GM18868 (cell line): ENCODE data around the gene FAP.

Experiments
- ATAC-seq: cut with Tn5 transposase; IDR thresholded peaks from one replicate; pipeline ENCODE4 v1.9.1; 2021; ENCODE audit warnings: mild to moderate bottlenecking, moderate library complexity; ENCODE audit not compliant: unreplicated experiment

Gene FAP

GRCh38 chr2:162243294-162243693 is at the start of gene FAP:
Gene FAP (minus strand): TSS chr2:162243445. CDS start chr2:162243327, 118 bp downstream.
- no peak for ATAC-seq

GRCh38 chr2:162291748-162292147 is 48.5 kb upstream of the FAP start:
- ATAC-seq: no peak

- no peak for ATAC-seq
Observed at GRCh38 chr2:162282765-162283425, 39.6 kb upstream of the FAP start.

- ATAC-seq: no peak
Observed at GRCh38 chr2:162280654-162281053, 37.4 kb upstream of the FAP start.

- ATAC-seq: peak; percentile 58
Observed at GRCh38 chr2:162277381-162277780, 34.1 kb upstream of the FAP start.

- ATAC-seq: no peak
Observed at GRCh38 chr2:162267996-162268395, 24.8 kb upstream of the FAP start.

GRCh38 chr2:162267496-162267895 is 24.3 kb upstream of the FAP start:
- no peak for ATAC-seq

- no peak for ATAC-seq
Observed at GRCh38 chr2:162266460-162266760, 23.2 kb upstream of the FAP start.

GRCh38 chr2:162265666-162266459 is 22.6 kb upstream of the FAP start:
- no peak for ATAC-seq

- peak; percentile 61 for ATAC-seq
Observed at GRCh38 chr2:162261032-162261945, 18.0 kb upstream of the FAP start.

- no peak for ATAC-seq
Observed at GRCh38 chr2:162258686-162259085, 15.4 kb upstream of the FAP start.

GRCh38 chr2:162258169-162258568 is 14.9 kb upstream of the FAP start:
- ATAC-seq: no peak

GRCh38 chr2:162257425-162257824 is 14.2 kb upstream of the FAP start:
- ATAC-seq: no peak

- ATAC-seq: no peak
Observed at GRCh38 chr2:162256591-162256991, 13.3 kb upstream of the FAP start.

- ATAC-seq: no peak
Observed at GRCh38 chr2:162254236-162254871, 11.1 kb upstream of the FAP start.

- no peak for ATAC-seq
Observed at GRCh38 chr2:162253435-162253834, 10.2 kb upstream of the FAP start.

GRCh38 chr2:162252153-162252552 is 8.9 kb upstream of the FAP start:
- ATAC-seq: no peak

- no peak for ATAC-seq
Observed at GRCh38 chr2:162245781-162246180, 2.5 kb upstream of the FAP start.

- ATAC-seq: no peak
Observed at GRCh38 chr2:162245061-162245460, 1.8 kb upstream of the FAP start.

- no peak for ATAC-seq
Observed at GRCh38 chr2:162244541-162245031, 1.3 kb upstream of the FAP start.

- no peak for ATAC-seq
Observed at GRCh38 chr2:162243715-162244114, 470 bp upstream of the FAP start.
